CD14-positive monocyte (primary cell): ENCODE measurements around the gene RUNDC1. TPM values are rescaled to one million over a fixed set of nuclear protein-coding genes. Genes with fewer than 3 reads are reported as not detected.
A peak's percentile ranks its signal among the peaks of the same experiment; 100 is the strongest.

ENCODE experiments used
- DNase-seq, 3 donors: peaks; one replicate each; pipeline ENCODE4 v3.0.0-alpha.2; 2011 to 2022
- H2AFZ ChIP-seq: 2 replicates; pipeline ENCODE4 v1.6.0; 2012; ENCODE audit warnings: mild to moderate bottlenecking, low read depth, low read length, inconsistent platforms; ENCODE audit not compliant: insufficient read depth, poor library complexity, severe bottlenecking
- H3K27ac ChIP-seq, 2 donors: 1 replicate in 1 of 2; 2 replicates in 1 of 2; pipeline ENCODE4 v1.5.1; 2012 to 2013; ENCODE audit warnings: low read length in 2 of 2, control low read depth in 1 of 2, inconsistent platforms in 1 of 2, low read depth in 1 of 2, mild to moderate bottlenecking in 1 of 2
- H3K27me3 ChIP-seq, 2 donors: one replicate each; pipeline versions ENCODE4 v1.6.0 to v1.6.1; 2011 to 2013; ENCODE audit warnings: low read length in 2 of 2; ENCODE audit not compliant: control insufficient read depth in 2 of 2, insufficient read depth in 2 of 2
- H3K36me3 ChIP-seq, 2 donors: replicated peaks in 1 of 2; 1 replicate in 1 of 2; 2 replicates in 1 of 2; pipeline versions ENCODE4 v1.5.1 to v1.6.1; 2012 to 2013; ENCODE audit warnings: low read length in 2 of 2, control low read depth in 1 of 2, inconsistent platforms in 1 of 2, mild to moderate bottlenecking in 1 of 2; ENCODE audit not compliant: insufficient read depth in 2 of 2, control insufficient read depth in 1 of 2
- H3K4me1 ChIP-seq, 2 donors: 1 replicate in 1 of 2; 2 replicates in 1 of 2; pipeline versions ENCODE4 v1.5.1 to v1.6.1; 2012 to 2013; ENCODE audit warnings: low read length in 2 of 2, control low read depth in 1 of 2, inconsistent platforms in 1 of 2, mild to moderate bottlenecking in 1 of 2, moderate library complexity in 1 of 2; ENCODE audit not compliant: insufficient read depth in 2 of 2, control insufficient read depth in 1 of 2
- H3K4me2 ChIP-seq: replicated peaks from 2 replicates; pipeline ENCODE3; 2012; ENCODE audit warnings: low read length, moderate library complexity, mild to moderate bottlenecking; ENCODE audit not compliant: poor library complexity, severe bottlenecking; ENCODE audit errors: extremely low read depth
- H3K4me3 ChIP-seq, 3 experiments: fragments of 200-600 bp in 1 of 3; sonication (generic) in 1 of 3; replicated peaks in 1 of 3; 1 replicate in 2 of 3; 2 replicates in 1 of 3; pipeline ENCODE4 v1.5.1; 2011 to 2013; ENCODE audit warnings: low read length in 3 of 3, mild to moderate bottlenecking in 3 of 3, control low read depth in 2 of 3, low read depth in 2 of 3, inconsistent platforms in 1 of 3, moderate library complexity in 1 of 3
- H3K79me2 ChIP-seq: 2 replicates; pipeline ENCODE4 v1.6.0; 2012; ENCODE audit warnings: mild to moderate bottlenecking, control low read depth, inconsistent platforms, low read length, moderate library complexity; ENCODE audit not compliant: insufficient read depth
- H3K9ac ChIP-seq: 2 replicates; pipeline ENCODE4 v1.6.0; 2017; ENCODE audit warnings: low read length, mild to moderate bottlenecking; ENCODE audit not compliant: insufficient read depth, poor library complexity, severe bottlenecking
- H3K9me3 ChIP-seq, 2 donors: replicated peaks in 1 of 2; 1 replicate in 1 of 2; 2 replicates in 1 of 2; pipeline versions ENCODE4 v1.5.1 to v1.6.1; 2012 to 2013; ENCODE audit warnings: low read length in 2 of 2, control low read depth in 1 of 2; ENCODE audit not compliant: control insufficient read depth in 1 of 2, insufficient read depth in 1 of 2
- H4K20me1 ChIP-seq: 2 replicates; pipeline ENCODE4 v1.6.0; 2012; ENCODE audit warnings: mild to moderate bottlenecking, low read length, control low read depth, moderate library complexity; ENCODE audit not compliant: insufficient read depth
- H3K27ac Mint-ChIP-seq, 7 donors: one replicate each; pipeline ENCODE4 v1.8.0; 2020; ENCODE audit warnings: mild to moderate bottlenecking in 7 of 7, mixed read lengths in 7 of 7, moderate library complexity in 6 of 7, inconsistent platforms in 2 of 7
- H3K27me3 Mint-ChIP-seq, 3 donors: one replicate each; pipeline ENCODE4 v1.8.0; 2021 to 2022; ENCODE audit warnings: low read depth in 3 of 3, mild to moderate bottlenecking in 3 of 3, mixed read lengths in 3 of 3, moderate library complexity in 3 of 3, inconsistent platforms in 1 of 3
- H3K36me3 Mint-ChIP-seq, 2 donors: one replicate each; pipeline ENCODE4 v1.8.0; 2020; ENCODE audit warnings: mixed read lengths in 2 of 2, inconsistent platforms in 1 of 2, mild to moderate bottlenecking in 1 of 2
- H3K4me1 Mint-ChIP-seq: one replicate; pipeline ENCODE4 v1.8.0; 2020; ENCODE audit warnings: mild to moderate bottlenecking, mixed read lengths
- H3K4me3 Mint-ChIP-seq, 2 donors: one replicate each; pipeline ENCODE4 v1.8.0; 2020; ENCODE audit warnings: mild to moderate bottlenecking in 2 of 2, mixed read lengths in 2 of 2, moderate library complexity in 1 of 2
- H3K9me3 Mint-ChIP-seq, 7 donors: one replicate each; pipeline ENCODE4 v1.8.0; 2020 to 2022; ENCODE audit warnings: mixed read lengths in 7 of 7, mild to moderate bottlenecking in 6 of 7, moderate library complexity in 6 of 7, inconsistent platforms in 2 of 7
- WGBS: methylation state at CpG from one replicate; pipeline ENCODE4 v1.1.5; 2013; ENCODE audit warnings: missing lambda C conversion rate; ENCODE audit not compliant: insufficient coverage; 5-methylcytosine and 5-hydroxymethylcytosine counted together
- intact Hi-C, 2 donors: fragments of 100-400 bp; cut with micrococcal nuclease; formaldehyde crosslinking; loops; one replicate each; pipeline versions ENCODE4 v1.15.0 to v1.15.1; 2023
- polyA plus RNA-seq, 3 donors: library from polyadenylated mRNA; depleted of rRNA in 1 of 3; unstranded in 2 of 3; stranded (reverse) in 1 of 3; fragments of 300-500 nt in 2 of 3; fragments of >200 nt in 1 of 3; fragmentation: Illumina TruSeq in 2 of 3; gene quantifications; 1 replicate in 2 of 3; 2 replicates in 1 of 3; pipeline ENCODE4 v1.2.3, GENCODE V29; 2012 to 2021
- TF ChIP-seq, protein P1 (sequence below): fragments of 200-600 bp; IDR thresholded peaks from one replicate; pipeline ENCODE4 v1.8.0; 2022; ENCODE audit warnings: antibody characterized with exemption, mild to moderate bottlenecking

RUNDC1 gene
- polyA plus RNA-seq, 3 donors, result 7.5 to 10.3 (median 9.9) TPM

DNA sequence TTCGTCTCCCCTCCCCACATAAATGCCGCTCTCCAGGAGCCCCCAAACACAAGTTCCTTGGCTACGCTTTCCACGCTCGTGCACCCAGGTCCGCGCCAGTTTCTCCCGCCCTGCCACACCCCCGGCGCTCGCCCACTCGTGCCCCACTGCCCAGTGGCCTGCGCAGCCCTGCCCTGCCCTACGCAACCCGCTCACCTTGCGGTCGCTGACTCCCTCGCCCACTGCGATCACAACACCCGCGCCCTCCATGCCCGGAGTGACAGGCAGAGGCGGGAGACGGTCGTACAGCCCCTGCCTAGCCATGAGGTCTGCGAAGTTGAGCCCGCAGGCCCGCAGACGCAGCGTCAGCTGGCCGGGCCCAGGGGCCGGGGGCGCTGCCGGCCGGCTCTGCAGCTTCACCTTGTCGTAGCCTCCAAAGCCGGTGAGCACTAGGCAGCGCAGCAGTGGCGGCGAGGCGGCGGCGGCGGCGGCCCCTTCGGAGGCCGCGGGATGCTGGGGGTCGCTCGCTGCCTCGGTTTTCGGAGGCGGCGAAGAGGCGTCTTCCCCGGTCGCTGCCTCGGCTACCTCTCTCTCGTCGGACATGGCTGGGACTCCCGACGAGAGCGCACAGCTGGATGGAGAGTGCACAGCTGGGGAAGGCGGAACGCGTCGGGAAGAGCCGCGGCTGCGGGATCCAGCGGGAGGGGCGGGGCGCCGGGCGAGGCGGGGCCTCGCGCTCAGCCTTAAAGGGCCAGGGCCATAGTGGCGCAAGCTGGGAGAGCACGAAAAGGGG lies 41.6 kb downstream of the RUNDC1 start, which contains the start of gene VAT1:
Gene VAT1, minus strand, starts transcription at position 645 of the 772 bp plus-strand sequence. Its CDS starts 63 bp downstream, at position 582.
- Mint-ChIP-seq H3K27me3 (peaks cover 8 to 25% (median 16%) of the 10 kb centered on the region in 3 donors), H3K36me3 (peaks cover 0 to 7% of the 10 kb centered on the region in 2 donors), H3K9me3 (peaks cover 0 to 3% (median 0%) of the 10 kb centered on the region in 7 donors), H3K27ac (peak within 1 kb of the TSS; percentile 25 to 87 (median 85)), H3K4me1 (peaks cover 52% of the 10 kb centered on the region), H3K4me3 (peak within 1 kb of the TSS; percentile 94 to 96)
- peak within 1 kb of the TSS; percentile 96 for H2AFZ ChIP-seq
- H3K4me3 ChIP-seq, result peak within 1 kb of the TSS; percentile 72 to 94 (median 90)
- peak within 1 kb of the TSS in 1 of 2 donors; percentile 59 for H3K27ac ChIP-seq
- intact Hi-C loops, result loop anchor here in 1 of 2 donors (10.0 kb wide), 2 partner anchors 103 to 153 kb away; partner anchors contain the start of genes BRCA1 and NBR1
- H4K20me1 ChIP-seq, result peaks cover 17% of the 10 kb centered on the region
- H3K9ac ChIP-seq, result peak within 1 kb of the TSS; percentile 78
- H3K4me2 ChIP-seq, result peak within 1 kb of the TSS; percentile 100
- H3K4me1 ChIP-seq, result peaks cover 53 to 58% of the 10 kb centered on the region in 2 donors
- TF ChIP-seq, protein P1, sequence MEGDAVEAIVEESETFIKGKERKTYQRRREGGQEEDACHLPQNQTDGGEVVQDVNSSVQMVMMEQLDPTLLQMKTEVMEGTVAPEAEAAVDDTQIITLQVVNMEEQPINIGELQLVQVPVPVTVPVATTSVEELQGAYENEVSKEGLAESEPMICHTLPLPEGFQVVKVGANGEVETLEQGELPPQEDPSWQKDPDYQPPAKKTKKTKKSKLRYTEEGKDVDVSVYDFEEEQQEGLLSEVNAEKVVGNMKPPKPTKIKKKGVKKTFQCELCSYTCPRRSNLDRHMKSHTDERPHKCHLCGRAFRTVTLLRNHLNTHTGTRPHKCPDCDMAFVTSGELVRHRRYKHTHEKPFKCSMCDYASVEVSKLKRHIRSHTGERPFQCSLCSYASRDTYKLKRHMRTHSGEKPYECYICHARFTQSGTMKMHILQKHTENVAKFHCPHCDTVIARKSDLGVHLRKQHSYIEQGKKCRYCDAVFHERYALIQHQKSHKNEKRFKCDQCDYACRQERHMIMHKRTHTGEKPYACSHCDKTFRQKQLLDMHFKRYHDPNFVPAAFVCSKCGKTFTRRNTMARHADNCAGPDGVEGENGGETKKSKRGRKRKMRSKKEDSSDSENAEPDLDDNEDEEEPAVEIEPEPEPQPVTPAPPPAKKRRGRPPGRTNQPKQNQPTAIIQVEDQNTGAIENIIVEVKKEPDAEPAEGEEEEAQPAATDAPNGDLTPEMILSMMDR, result no peak
- no peaks in the 10 kb centered on the region for H3K36me3 ChIP-seq
- peaks cover 19% of the 10 kb centered on the region for H3K79me2 ChIP-seq
- H3K27me3 ChIP-seq, result peaks cover 0 to 15% of the 10 kb centered on the region in 2 donors
- DNase-seq, result peak; percentile 45 to 58 (median 52)
- no peaks in the 10 kb centered on the region for H3K9me3 ChIP-seq
- under 1% methylated on average over 68 of the region's 80 CpGs for WGBS

DNA sequence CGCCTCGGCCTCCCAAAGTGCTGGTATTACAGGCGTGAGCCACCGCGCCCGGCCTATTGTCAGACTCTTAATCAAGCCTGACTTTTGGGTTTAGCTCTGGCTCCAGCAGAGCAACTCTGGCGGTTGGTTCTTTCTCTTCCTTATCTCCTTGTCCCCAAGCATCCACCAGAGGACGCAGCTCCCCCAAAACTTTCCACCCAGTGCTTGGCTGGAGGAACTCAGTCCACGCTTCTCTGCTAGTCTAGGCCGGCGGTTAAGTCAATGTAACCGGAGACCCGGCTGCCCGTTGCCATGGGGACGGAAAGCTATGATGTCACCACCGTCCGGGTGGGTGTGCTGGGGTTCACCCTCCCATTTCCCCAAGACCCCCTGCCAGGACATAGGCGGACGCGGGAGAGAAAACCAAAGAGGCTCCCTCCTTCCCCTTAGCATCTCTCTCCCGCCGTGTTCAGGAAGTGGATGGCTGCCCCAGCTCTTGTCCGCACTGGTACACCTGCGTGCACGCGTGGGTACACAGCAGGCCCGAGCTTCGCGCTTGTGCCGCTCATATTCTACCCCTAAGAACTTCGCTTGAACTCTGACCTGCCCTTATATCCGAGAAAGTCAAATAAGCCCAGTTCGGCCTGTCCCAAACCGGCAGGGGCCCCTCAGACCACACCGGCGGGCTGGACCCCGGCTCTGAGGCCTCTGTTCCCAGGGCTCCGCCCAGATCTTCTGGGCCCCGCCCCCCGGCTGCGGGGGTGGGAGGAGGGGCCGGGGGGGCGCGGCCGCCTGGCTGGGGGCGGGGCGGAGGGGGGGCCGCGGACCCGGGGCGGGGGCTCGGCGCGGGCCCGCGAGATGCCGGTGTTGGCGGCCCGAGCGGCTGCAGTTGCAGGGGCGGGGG lies 44.3 kb downstream of the RUNDC1 start, which contains the start of gene RND2:
Gene RND2, plus strand, starts transcription at position 825 of the 883 bp plus-strand sequence. CDS start 117 bp downstream, outside the sequence.
- 0% methylated on average over 49 of the region's 61 CpGs for WGBS
- no peaks in the 10 kb centered on the region for H3K9me3 ChIP-seq
- H3K27ac Mint-ChIP-seq, result peak within 1 kb of the TSS in 6 of 7 donors; percentile 23 to 79 (median 62)

More for the DNA sequence above, 44.3 kb downstream of the RUNDC1 start, which contains the start of gene RND2:
- H3K27me3 ChIP-seq, result peaks cover 0 to 15% of the 10 kb centered on the region in 2 donors
- intact Hi-C loops, result loop anchor here in 1 of 2 donors (10.0 kb wide), 2 partner anchors 100 to 150 kb away; partner anchors contain the start of genes BRCA1 and NBR1
- H3K4me1 ChIP-seq, result peaks cover 35 to 44% of the 10 kb centered on the region in 2 donors
- Mint-ChIP-seq H3K36me3 (peaks cover 0 to 3% of the 10 kb centered on the region in 2 donors), H3K27me3 (peaks cover 8 to 30% (median 16%) of the 10 kb centered on the region in 3 donors), H3K4me1 (peaks cover 38% of the 10 kb centered on the region), H3K4me3 (peak within 1 kb of the TSS; percentile 83 to 96), H3K9me3 (peaks cover 0 to 3% (median 0%) of the 10 kb centered on the region in 7 donors)
- peak; percentile 72 to 83 (median 80) for DNase-seq
- peak within 1 kb of the TSS; percentile 50 for H3K9ac ChIP-seq
- peak within 1 kb of the TSS in 1 of 2 donors; percentile 9 for H3K27ac ChIP-seq
- H2AFZ ChIP-seq, result peak within 1 kb of the TSS; percentile 76
- H4K20me1 ChIP-seq, result peaks cover 5% of the 10 kb centered on the region
- TF ChIP-seq, protein P1, result peak; percentile 70
- H3K36me3 ChIP-seq, result no peaks in the 10 kb centered on the region
- H3K4me3 ChIP-seq, result peak within 1 kb of the TSS; percentile 36 to 81 (median 41)
- peak within 1 kb of the TSS; percentile 96 for H3K4me2 ChIP-seq
- H3K79me2 ChIP-seq, result peaks cover 15% of the 10 kb centered on the region
